Ectodermal cell (in vitro differentiated cells): ENCODE measurements around the gene IGSF8.

Source experiments
- H3K27ac ChIP-seq: 2 replicates; pipeline ENCODE4 v1.7.0; 2013; ENCODE audit warnings: mild to moderate bottlenecking, low read depth, low read length; ENCODE audit not compliant: insufficient read depth, poor library complexity, severe bottlenecking
- H3K27me3 ChIP-seq: 2 replicates; pipeline ENCODE4 v1.7.0; 2013; ENCODE audit warnings: mild to moderate bottlenecking, low read length; ENCODE audit not compliant: insufficient read depth, control insufficient read depth, poor library complexity, severe bottlenecking
- H3K36me3 ChIP-seq: one replicate; pipeline ENCODE4 v1.7.0; 2013; ENCODE audit warnings: low read length; ENCODE audit not compliant: control insufficient read depth, insufficient read depth
- H3K4me1 ChIP-seq: one replicate; pipeline ENCODE4 v1.7.0; 2013; ENCODE audit warnings: low read length; ENCODE audit not compliant: control insufficient read depth, insufficient read depth
- H3K4me3 ChIP-seq: 2 replicates; pipeline ENCODE4 v1.7.0; 2013; ENCODE audit warnings: low read depth, low read length, control low read depth; ENCODE audit not compliant: insufficient read depth
- H3K9me3 ChIP-seq: 2 replicates; pipeline ENCODE4 v1.7.0; 2013; ENCODE audit warnings: mild to moderate bottlenecking, low read length, moderate library complexity; ENCODE audit not compliant: control insufficient read depth
- WGBS, 2 experiments: methylation state at CpG; one replicate each; pipeline ENCODE4 v1.1.7; 2013; ENCODE audit warnings: missing lambda C conversion rate in 2 of 2; 5-methylcytosine and 5-hydroxymethylcytosine counted together

Gene IGSF8

DNA sequence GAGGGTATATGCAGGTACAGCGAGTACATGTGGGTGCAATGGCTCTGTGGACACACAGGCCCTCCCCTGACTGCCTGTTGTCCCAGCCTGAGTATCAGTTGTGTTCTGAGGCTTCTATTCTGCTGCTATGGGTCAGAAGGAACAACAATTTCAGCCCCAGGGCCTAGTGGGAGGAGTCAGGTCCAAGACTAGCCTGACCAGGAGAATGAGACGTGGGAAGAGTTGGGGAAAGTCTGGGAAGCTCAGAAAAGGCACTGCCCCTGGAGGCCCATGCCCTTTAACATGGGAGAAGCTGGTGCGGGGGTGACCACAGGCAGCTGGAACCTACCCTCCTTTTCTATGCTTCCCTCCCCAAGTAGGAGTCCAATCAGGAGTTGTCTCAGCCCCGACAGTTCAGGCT lies 7.7 kb downstream of the IGSF8 start:
- H3K27me3 ChIP-seq: peaks cover 4% of the 10 kb centered on the region
- H3K27ac ChIP-seq: no peak overlapping the region
- peaks cover 10% of the 10 kb centered on the region for H3K4me1 ChIP-seq
- no peaks in the 10 kb centered on the region for H3K9me3 ChIP-seq
- no peaks in the 10 kb centered on the region for H3K36me3 ChIP-seq
- WGBS, 2 experiments: 87 to 90% methylated on average over 4 of the region's 4 CpGs
- no peak overlapping the region for H3K4me3 ChIP-seq

DNA sequence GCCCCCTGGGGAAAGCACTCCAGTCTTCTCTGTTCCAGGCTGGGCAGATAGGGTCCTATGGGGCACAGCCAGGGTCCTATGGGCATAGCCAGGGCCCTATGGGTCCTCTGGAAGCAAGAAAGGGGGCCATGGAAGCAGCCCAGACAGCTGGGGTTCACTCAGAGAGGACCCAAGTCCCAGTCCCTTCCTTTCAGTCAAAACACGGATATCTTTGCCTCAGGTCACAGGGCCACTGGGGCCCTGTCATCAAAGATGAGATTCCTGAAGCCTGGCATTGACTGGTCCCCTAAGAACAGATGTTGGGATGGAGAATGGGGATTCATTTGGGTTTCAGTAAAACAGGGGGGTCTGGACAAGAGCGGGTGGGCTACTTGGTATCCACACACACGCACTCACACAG lies 8.5 kb downstream of the IGSF8 start:
- 88 to 91% methylated on average over 3 of the region's 3 CpGs for WGBS, 2 experiments
- H3K9me3 ChIP-seq: no peaks in the 10 kb centered on the region
- H3K4me1 ChIP-seq: peaks cover 5% of the 10 kb centered on the region
- H3K4me3 ChIP-seq: no peak overlapping the region
- H3K36me3 ChIP-seq: no peaks in the 10 kb centered on the region
- H3K27me3 ChIP-seq: peaks cover 12% of the 10 kb centered on the region
- H3K27ac ChIP-seq: no peak overlapping the region

- Histone ChIP-seq H3K27me3 (peaks cover 39% of the 10 kb centered on the region), H3K27ac (no peak overlapping the region), H3K4me1 (peaks cover 5% of the 10 kb centered on the region), H3K4me3 (no peak overlapping the region), H3K9me3 (no peaks in the 10 kb centered on the region), H3K36me3 (no peaks in the 10 kb centered on the region)
- WGBS, 2 experiments: 91% methylated on average over 11 to 12 of the region's 12 CpGs
Measured at GRCh38 chr1:160087118-160087662, 11.2 kb downstream of the IGSF8 start.

DNA sequence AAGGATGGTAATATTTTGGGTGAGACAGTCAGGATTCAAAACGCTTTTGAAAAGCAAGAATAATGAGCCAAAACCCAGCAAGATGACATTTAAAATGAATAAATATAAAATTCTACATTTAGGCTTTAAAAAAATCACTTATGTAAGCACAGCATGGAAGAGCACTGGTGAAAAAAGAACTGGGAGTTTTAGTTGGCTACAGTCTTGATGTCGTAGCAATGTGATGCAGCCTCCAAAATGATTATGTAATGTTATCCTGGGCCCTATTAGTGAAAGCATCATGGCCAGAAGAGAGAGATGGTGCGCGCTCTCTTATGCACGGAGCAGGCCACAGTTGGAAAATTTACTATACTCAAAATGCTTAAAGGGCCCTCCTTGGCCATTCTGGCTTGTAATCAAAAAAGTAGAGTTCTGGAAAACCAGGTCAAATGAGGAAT lies 11.9 kb downstream of the IGSF8 start:
- H3K27ac ChIP-seq: no peak overlapping the region
- peaks cover 46% of the 10 kb centered on the region for H3K27me3 ChIP-seq
- H3K4me3 ChIP-seq: no peak overlapping the region
- 88 to 92% methylated on average over 4 to 5 of the region's 5 CpGs for WGBS, 2 experiments
- H3K9me3 ChIP-seq: no peaks in the 10 kb centered on the region
- no peaks in the 10 kb centered on the region for H3K36me3 ChIP-seq
- H3K4me1 ChIP-seq: peaks cover 5% of the 10 kb centered on the region

- peaks cover 52% of the 10 kb centered on the region for H3K27me3 ChIP-seq
- peaks cover 5% of the 10 kb centered on the region for H3K4me1 ChIP-seq
- H3K36me3 ChIP-seq: no peaks in the 10 kb centered on the region
- H3K4me3 ChIP-seq: no peak overlapping the region
- no peak overlapping the region for H3K27ac ChIP-seq
- no peaks in the 10 kb centered on the region for H3K9me3 ChIP-seq
- WGBS, 2 experiments: 40 to 42% methylated on average over 19 of the region's 19 CpGs
Measured at GRCh38 chr1:160085686-160086455, 12.5 kb downstream of the IGSF8 start.

DNA sequence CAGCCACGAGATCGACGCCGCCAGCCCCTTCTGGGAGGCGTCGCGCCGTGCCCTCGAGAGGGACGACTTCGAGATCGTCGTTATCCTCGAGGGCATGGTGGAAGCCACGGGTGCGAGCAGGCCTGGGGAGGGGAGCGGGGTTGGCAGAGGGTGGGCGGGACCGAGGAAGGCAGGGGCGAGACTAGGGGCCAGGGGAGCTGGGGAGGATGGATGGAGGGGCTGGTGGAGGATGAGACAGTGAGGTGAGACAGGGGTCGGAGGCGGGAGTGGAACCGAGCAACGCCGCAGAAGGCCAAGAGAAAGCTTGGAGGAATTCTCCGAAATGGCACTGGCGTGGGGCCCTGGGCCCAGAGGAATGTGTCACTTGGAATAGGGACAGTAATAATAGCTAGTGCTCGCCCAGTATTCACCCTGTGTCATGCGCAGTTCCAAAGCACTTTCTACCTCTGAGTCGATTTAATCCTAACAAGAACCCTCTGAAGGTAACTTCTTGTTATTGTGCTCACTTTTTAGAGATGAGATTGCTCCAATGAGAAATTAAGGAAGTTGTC lies 13.6 kb downstream of the IGSF8 start:
- WGBS, 2 experiments: 93 to 94% methylated on average over 30 of the region's 30 CpGs
- Histone ChIP-seq H3K4me1 (peaks cover 5% of the 10 kb centered on the region), H3K4me3 (no peak overlapping the region), H3K27ac (no peak overlapping the region), H3K36me3 (no peaks in the 10 kb centered on the region), H3K9me3 (no peaks in the 10 kb centered on the region), H3K27me3 (peaks cover 62% of the 10 kb centered on the region)

DNA sequence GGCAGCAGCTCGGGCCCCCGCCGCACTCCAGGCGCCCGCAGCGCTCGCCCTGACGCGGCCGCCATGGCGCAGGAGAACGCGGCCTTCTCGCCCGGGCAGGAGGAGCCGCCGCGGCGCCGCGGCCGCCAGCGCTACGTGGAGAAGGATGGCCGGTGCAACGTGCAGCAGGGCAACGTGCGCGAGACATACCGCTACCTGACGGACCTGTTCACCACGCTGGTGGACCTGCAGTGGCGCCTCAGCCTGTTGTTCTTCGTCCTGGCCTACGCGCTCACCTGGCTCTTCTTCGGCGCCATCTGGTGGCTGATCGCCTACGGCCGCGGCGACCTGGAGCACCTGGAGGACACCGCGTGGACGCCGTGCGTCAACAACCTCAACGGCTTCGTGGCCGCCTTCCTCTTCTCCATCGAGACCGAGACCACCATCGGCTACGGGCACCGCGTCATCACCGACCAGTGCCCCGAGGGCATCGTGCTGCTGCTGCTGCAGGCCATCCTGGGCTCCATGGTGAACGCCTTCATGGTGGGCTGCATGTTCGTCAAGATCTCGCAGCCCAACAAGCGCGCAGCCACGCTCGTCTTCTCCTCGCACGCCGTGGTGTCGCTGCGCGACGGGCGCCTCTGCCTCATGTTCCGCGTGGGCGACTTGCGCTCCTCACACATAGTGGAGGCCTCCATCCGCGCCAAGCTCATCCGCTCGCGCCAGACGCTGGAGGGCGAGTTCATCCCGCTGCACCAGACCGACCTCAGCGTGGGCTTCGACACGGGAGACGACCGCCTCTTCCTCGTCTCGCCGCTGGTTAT lies 14.2 kb downstream of the IGSF8 start:
- peak overlapping the region; percentile 27 for H3K4me3 ChIP-seq
- no peak overlapping the region for H3K27ac ChIP-seq
- 46% methylated on average over 96 of the region's 96 CpGs for WGBS, 2 experiments
- H3K4me1 ChIP-seq: peaks cover 5% of the 10 kb centered on the region
- H3K27me3 ChIP-seq: peaks cover 69% of the 10 kb centered on the region
- H3K36me3 ChIP-seq: no peaks in the 10 kb centered on the region
- H3K9me3 ChIP-seq: no peaks in the 10 kb centered on the region

DNA sequence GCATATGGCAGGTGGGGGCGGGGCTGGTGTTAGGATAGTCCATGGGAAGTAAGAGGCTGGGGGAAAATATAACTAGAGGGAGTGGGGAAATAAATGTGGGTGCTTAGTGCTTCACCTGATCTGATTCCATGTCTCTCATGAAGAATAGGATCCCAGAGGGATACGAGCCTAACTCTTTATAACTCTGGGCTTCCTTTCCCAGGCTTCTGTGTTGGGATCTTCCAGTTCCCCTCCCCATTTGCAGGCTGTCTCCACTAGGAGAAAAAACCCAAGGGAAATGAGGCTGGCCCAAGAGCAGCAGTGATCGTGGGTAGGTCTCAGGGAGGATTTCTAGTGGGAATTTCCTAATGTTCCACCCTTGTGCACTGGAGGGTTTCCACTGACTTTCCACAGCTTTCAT lies 15.5 kb downstream of the IGSF8 start:
- no peak overlapping the region for H3K27ac ChIP-seq
- WGBS, 2 experiments: 68 to 81% methylated on average over 3 of the region's 3 CpGs

DNA sequence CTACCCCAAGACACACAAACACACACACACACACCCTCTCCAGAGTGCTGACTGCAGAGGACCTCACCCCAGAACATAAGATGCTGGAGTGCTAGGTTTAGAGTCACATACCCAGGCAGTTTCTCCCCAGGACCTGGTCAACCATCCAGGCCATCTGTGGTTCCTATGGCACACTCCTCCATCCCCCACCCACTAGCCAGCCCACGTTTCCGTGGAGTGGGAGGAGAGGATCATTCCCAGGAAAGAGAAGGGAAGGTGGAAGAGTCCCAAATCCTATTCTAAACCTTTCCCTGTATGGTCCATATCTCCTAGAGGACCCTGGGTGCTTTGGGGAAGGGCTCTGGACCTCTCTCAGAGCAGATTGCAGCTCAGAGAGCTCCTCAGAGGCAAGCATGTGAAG lies 15.9 kb downstream of the IGSF8 start:
- Histone ChIP-seq H3K4me3 (no peak overlapping the region), H3K27me3 (peaks cover 80% of the 10 kb centered on the region), H3K36me3 (no peaks in the 10 kb centered on the region), H3K27ac (no peak overlapping the region), H3K4me1 (peaks cover 5% of the 10 kb centered on the region), H3K9me3 (no peaks in the 10 kb centered on the region)
- 27 to 46% methylated on average over 2 of the region's 2 CpGs for WGBS, 2 experiments

More for the DNA sequence above, 15.5 kb downstream of the IGSF8 start:
- Histone ChIP-seq H3K9me3 (no peaks in the 10 kb centered on the region), H3K4me1 (peaks cover 5% of the 10 kb centered on the region), H3K36me3 (no peaks in the 10 kb centered on the region), H3K4me3 (no peak overlapping the region), H3K27me3 (peaks cover 80% of the 10 kb centered on the region)
